Ectodermal cell (in vitro differentiated cells): ENCODE measurements around the gene LRRC3.

Source experiments
- H3K27ac ChIP-seq: 2 replicates; pipeline ENCODE4 v1.7.0; 2013; ENCODE audit warnings: mild to moderate bottlenecking, low read depth, low read length; ENCODE audit not compliant: insufficient read depth, poor library complexity, severe bottlenecking
- H3K27me3 ChIP-seq: 2 replicates; pipeline ENCODE4 v1.7.0; 2013; ENCODE audit warnings: mild to moderate bottlenecking, low read length; ENCODE audit not compliant: insufficient read depth, control insufficient read depth, poor library complexity, severe bottlenecking
- H3K36me3 ChIP-seq: one replicate; pipeline ENCODE4 v1.7.0; 2013; ENCODE audit warnings: low read length; ENCODE audit not compliant: control insufficient read depth, insufficient read depth
- H3K4me1 ChIP-seq: one replicate; pipeline ENCODE4 v1.7.0; 2013; ENCODE audit warnings: low read length; ENCODE audit not compliant: control insufficient read depth, insufficient read depth
- H3K4me3 ChIP-seq: 2 replicates; pipeline ENCODE4 v1.7.0; 2013; ENCODE audit warnings: low read depth, low read length, control low read depth; ENCODE audit not compliant: insufficient read depth
- H3K9me3 ChIP-seq: 2 replicates; pipeline ENCODE4 v1.7.0; 2013; ENCODE audit warnings: mild to moderate bottlenecking, low read length, moderate library complexity; ENCODE audit not compliant: control insufficient read depth
- whole genome bisulfite sequencing, 2 experiments: methylation state at CpG; one replicate each; pipeline ENCODE4 v1.1.7; 2013; ENCODE audit warnings: missing lambda C conversion rate in 2 of 2; 5-methylcytosine and 5-hydroxymethylcytosine counted together

Gene LRRC3

GRCh38 chr21:44448651-44449131 is 6.6 kb upstream of the LRRC3 start:
- Histone ChIP-seq H3K9me3 (no peaks in the 10 kb centered on the region), H3K36me3 (no peaks in the 10 kb centered on the region), H3K27me3 (no peaks in the 10 kb centered on the region), H3K27ac (no peak overlapping the region), H3K4me3 (no peak overlapping the region), H3K4me1 (peaks cover 9% of the 10 kb centered on the region)
- 82 to 84% methylated on average over 13 of the region's 13 CpGs for WGBS, 2 experiments

- Histone ChIP-seq H3K36me3 (no peaks in the 10 kb centered on the region), H3K27me3 (peaks cover 5% of the 10 kb centered on the region), H3K27ac (no peak overlapping the region), H3K4me3 (no peak overlapping the region), H3K4me1 (peaks cover 9% of the 10 kb centered on the region), H3K9me3 (peaks cover 3% of the 10 kb centered on the region)
- 84 to 87% methylated on average over 28 of the region's 28 CpGs for WGBS, 2 experiments
These were observed 5.6 kb upstream of the LRRC3 start for GRCh38 chr21:44449473-44450363.

- 84 to 85% methylated on average over 14 of the region's 14 CpGs for WGBS, 2 experiments
- H3K27me3 ChIP-seq, result peaks cover 5% of the 10 kb centered on the region
These were observed 4.9 kb upstream of the LRRC3 start for GRCh38 chr21:44450402-44450801.

GRCh38 chr21:44450999-44451398 is 4.3 kb upstream of the LRRC3 start:
- H3K36me3 ChIP-seq, result no peaks in the 10 kb centered on the region
- no peak overlapping the region for H3K4me3 ChIP-seq
- peaks cover 8% of the 10 kb centered on the region for H3K27me3 ChIP-seq
- peaks cover 3% of the 10 kb centered on the region for H3K9me3 ChIP-seq
- H3K27ac ChIP-seq, result no peak overlapping the region
- peaks cover 9% of the 10 kb centered on the region for H3K4me1 ChIP-seq
- WGBS, 2 experiments, result 90 to 91% methylated on average over 14 of the region's 14 CpGs

More at GRCh38 chr21:44450402-44450801, 4.9 kb upstream of the LRRC3 start:
- H3K4me3 ChIP-seq, result no peak overlapping the region
- no peak overlapping the region for H3K27ac ChIP-seq
- H3K36me3 ChIP-seq, result no peaks in the 10 kb centered on the region
- H3K4me1 ChIP-seq, result peaks cover 9% of the 10 kb centered on the region
- H3K9me3 ChIP-seq, result peaks cover 3% of the 10 kb centered on the region

GRCh38 chr21:44453120-44453519 is 2.2 kb upstream of the LRRC3 start:
- Histone ChIP-seq H3K9me3 (peaks cover 3% of the 10 kb centered on the region), H3K4me3 (no peak overlapping the region), H3K4me1 (peaks cover 8% of the 10 kb centered on the region), H3K27ac (no peak overlapping the region), H3K27me3 (peaks cover 14% of the 10 kb centered on the region), H3K36me3 (no peaks in the 10 kb centered on the region)
- 94 to 99% methylated on average over 2 to 3 of the region's 3 CpGs for WGBS, 2 experiments

GRCh38 chr21:44454058-44454457 is 1.3 kb upstream of the LRRC3 start:
- Histone ChIP-seq H3K4me3 (no peak overlapping the region), H3K4me1 (no peaks in the 10 kb centered on the region)
- WGBS, 2 experiments, result 91 to 94% methylated on average over 3 to 5 of the region's 5 CpGs

GRCh38 chr21:44455524-44456213 is 359 bp downstream of the LRRC3 start:
- Histone ChIP-seq H3K36me3 (no peaks in the 10 kb centered on the region), H3K27ac (no peak overlapping the region), H3K9me3 (peaks cover 3% of the 10 kb centered on the region), H3K4me1 (no peaks in the 10 kb centered on the region), H3K27me3 (peaks cover 14% of the 10 kb centered on the region), H3K4me3 (peak overlapping the region; percentile 59)
- WGBS, 2 experiments, result 2 to 3% methylated on average over 72 of the region's 72 CpGs

More at GRCh38 chr21:44454058-44454457, 1.3 kb upstream of the LRRC3 start:
- Histone ChIP-seq H3K27me3 (peaks cover 14% of the 10 kb centered on the region), H3K27ac (no peak overlapping the region), H3K9me3 (peaks cover 3% of the 10 kb centered on the region), H3K36me3 (no peaks in the 10 kb centered on the region)

GRCh38 chr21:44456214-44456914 is 1.1 kb downstream of the LRRC3 start:
- Histone ChIP-seq H3K27ac (no peak overlapping the region), H3K27me3 (peaks cover 14% of the 10 kb centered on the region), H3K36me3 (no peaks in the 10 kb centered on the region), H3K4me1 (no peaks in the 10 kb centered on the region), H3K9me3 (peaks cover 3% of the 10 kb centered on the region), H3K4me3 (peak overlapping the region; percentile 59)
- WGBS, 2 experiments, result 85% methylated on average over 35 of the region's 35 CpGs

GRCh38 chr21:44456915-44457736 is 1.8 kb downstream of the LRRC3 start:
- Histone ChIP-seq H3K36me3 (no peaks in the 10 kb centered on the region), H3K27ac (no peak overlapping the region), H3K4me3 (no peak overlapping the region), H3K9me3 (peaks cover 3% of the 10 kb centered on the region), H3K27me3 (peaks cover 14% of the 10 kb centered on the region), H3K4me1 (no peaks in the 10 kb centered on the region)
- WGBS, 2 experiments, result 95 to 97% methylated on average over 44 of the region's 44 CpGs
